T-helper 1 cell (primary cell): ENCODE data around the gene CGREF1.

ENCODE experiments used
- DNase-seq, 5 donors: peaks; one replicate each; pipeline ENCODE4 v3.0.0-alpha.2; 2012 to 2020

CGREF1 gene

GRCh38 chr2:27071277-27071989 is 47.5 kb downstream of the CGREF1 start, which contains the start of gene OST4:
TSS of gene OST4 (minus strand) at chr2:27071654.
- peak; percentile 79 to 92 (median 83) for DNase-seq

DNA sequence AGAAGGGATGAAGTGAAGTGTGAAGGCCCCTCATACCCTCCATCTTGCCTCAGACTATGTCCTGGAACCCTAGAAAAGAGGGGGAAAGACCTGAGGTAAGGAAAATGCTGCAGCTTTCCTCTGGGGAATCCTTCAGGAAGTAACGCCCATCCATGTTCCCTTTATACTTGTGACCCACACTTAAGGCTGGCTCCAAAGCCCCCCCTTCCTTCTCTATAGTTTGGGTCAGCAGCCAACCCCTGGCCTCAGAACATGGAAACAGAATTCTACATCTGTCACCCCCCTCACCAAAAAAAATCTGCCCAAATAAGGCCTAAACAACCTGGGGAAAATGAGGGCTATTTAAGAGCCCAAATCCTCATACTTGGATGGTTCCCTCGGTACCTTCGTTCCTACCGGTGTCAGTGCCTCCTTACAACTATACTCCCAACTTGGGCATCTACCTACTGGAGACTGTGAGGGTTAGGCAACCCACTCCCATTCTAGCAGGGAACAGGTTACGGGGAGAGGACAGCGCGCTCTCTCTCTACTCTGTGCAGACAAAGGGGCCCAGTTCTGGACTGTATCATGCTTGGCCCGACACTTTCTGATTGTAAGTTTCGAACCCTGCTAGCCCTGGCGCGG is 48.2 kb downstream of the CGREF1 start:
- no peak for DNase-seq

GRCh38 chr2:27069961-27070618 is 48.8 kb downstream of the CGREF1 start:
- no peak for DNase-seq

DNA sequence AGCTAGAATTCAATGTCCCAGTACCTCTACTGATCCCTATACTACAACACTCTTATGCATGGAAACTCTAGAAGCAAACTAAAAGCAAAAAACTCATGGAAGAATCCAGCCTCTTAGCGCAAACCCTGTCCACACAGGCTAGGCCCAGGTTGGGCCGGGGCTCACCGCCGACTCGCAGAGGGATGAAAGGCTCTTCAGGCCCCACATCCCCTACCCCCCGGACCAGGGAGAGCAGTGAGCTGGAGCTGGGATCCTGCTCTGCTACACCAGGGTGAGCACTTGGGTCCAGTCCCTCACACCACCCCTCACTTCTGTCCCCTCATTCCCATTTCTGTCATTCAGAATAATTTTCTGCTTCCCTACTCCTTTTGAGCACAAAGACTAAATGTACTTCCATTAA is 49.5 kb downstream of the CGREF1 start:
- no peak for DNase-seq

GRCh38 chr2:27067385-27067784 is 51.5 kb downstream of the CGREF1 start:
- no peak for DNase-seq

DNA sequence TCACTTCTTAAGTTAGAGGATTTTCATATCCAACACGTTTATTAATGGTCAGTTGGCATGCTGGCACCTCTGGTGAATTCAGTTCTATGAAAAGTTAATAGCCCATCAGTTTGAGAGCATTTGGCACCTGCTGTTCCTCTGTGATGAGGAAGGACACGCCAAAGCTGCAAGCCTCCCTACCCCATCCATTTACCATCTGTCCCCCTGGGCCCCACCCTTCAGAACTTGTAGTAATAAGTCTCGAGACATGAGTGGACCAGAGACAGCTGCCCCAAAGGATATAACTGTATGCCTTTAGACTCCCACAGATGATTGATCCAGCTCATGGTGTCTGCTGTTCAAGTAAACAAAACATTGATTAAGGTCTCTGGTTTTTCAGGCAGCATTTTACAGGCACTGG is 53.8 kb downstream of the CGREF1 start:
- no peak for DNase-seq

DNA sequence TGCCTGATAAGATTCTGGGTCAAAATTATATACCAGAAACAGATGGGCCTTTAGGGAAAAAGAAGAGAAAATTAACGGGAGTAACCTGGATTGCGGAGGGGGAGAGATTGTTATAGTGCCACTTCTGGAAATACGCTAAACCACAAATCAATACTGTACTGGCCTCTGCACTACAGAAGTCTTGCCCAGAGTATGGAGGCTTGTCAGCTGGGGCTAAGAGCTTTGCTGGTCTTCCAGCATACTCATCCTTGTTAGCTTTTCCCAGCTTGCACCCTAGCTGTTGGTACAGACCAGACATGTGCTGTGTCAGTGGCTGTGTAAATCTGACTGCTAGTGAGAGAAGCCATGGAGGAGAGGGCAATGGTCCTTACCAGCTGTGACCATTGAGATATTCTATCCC is 58.6 kb downstream of the CGREF1 start:
- no peak for DNase-seq

- DNase-seq = no peak
Measured at GRCh38 chr2:27059141-27059820, 59.6 kb downstream of the CGREF1 start.

DNA sequence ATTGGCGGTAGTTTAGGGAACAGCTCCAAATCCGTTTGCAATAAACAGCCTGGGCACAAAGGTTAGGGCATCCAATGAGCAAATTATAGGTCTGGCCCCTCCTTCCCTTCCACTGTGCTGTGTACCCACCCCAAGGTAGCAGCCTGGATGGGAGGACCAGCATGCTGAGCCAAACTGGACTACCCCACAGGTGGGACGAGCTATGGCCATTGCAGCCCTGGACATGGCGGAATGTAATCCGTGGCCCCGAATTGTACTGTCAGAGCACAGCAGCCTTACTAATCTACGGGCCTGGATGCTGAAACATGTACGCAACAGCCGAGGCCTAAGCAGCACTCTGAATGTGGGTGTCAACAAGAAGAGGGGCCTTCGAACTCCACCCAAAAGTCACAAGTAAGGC is 60.7 kb downstream of the CGREF1 start:
- no peak for DNase-seq

- no peak for DNase-seq
Measured at GRCh38 chr2:27057184-27057583, 61.7 kb downstream of the CGREF1 start.

- no peak for DNase-seq
Measured at GRCh38 chr2:27054721-27055120, 64.2 kb downstream of the CGREF1 start.

DNA sequence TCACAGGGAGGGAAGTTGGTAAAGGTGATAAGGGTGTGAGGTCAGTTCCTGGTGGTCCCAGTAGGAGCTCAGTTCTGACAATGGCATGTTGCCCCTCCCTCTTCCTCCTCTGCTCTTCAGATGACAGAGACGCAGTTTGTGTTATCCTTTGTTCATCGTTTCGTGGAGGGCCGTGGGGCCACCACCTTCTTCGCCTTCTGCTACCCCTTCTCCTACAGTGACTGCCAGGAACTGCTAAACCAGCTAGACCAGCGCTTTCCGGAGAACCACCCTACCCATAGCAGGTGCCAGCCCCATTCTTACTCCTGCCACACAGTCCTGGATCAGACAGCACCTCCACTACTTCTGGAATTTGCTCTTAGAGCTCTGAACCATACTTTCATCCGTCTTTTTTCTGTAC is 65.2 kb downstream of the CGREF1 start:
- no peak for DNase-seq

DNA sequence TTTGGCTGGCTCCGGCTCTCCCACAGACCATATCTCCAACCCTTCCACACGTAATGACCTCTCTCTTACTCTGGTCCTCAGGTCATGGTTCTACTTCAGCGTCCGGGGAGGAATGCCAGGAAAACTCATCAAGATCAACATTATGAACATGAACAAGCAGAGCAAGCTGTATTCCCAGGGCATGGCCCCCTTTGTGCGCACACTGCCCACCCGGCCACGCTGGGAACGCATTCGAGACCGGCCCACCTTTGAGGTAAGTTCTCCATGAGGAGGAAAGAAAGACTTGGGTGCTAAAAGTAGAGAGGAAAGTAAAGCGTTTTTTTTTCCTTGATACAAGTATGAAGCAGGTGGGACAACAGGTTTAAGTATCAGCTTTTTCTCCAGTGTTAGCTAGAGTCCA is 65.6 kb downstream of the CGREF1 start:
- DNase-seq = no peak

- no peak for DNase-seq
Measured at GRCh38 chr2:27051902-27052645, 66.9 kb downstream of the CGREF1 start.

DNA sequence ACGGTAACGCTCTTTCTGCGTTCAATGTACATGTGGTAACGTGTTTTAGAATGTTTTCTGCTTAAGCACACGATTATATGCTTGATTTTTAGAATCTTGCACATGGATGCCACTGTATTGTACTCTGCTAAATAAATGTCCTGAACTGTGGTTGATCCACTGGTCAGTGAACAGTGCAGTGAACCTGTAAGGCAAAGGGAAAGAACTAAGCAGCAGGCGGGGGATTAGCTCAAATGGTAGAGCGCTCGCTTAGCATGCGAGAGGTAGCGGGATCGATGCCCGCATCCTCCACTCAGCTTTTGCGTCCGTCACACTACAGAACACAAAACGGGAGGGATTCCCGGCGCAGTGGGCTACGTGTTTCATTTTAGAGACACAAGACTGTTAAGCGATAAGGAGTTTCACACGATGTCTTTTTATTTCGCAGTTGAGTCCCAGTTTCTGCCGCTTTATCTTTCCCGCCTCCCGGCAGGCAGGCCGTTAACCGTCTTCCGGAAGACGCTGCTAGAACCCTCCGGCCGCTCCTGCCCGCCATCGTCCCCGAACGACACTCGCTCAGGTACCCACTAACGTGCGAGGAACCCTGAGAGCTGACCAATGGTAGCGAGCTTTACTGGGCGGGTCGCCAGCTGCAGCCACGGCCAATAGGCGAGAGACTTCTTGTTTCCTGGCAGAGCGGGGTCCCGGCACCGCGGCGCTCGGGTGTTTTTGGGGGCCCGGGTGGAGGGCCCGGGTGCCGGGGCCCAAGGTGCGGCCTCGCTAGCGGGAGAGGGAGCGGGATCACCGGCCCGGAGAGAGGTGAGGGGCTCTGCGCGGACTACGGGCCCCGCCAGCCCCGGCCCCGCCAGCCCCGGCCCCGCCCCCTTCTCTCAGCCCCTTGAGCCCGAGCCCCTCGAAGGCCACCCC is 67.7 kb downstream of the CGREF1 start, which contains the start of gene AGBL5:
Gene AGBL5, plus strand, starts transcription at position 673 of the 906 bp plus-strand sequence. CDS start 1,291 bp downstream, outside the sequence.
- peak; percentile 89 to 97 (median 94) for DNase-seq
